HCT116 (cell line): Measurements from ENCODE around the gene SF1.

Experiments used
- CTCF ChIP-seq, 3 experiments: fragments of 200-600 bp in 1 of 3; sonication (generic) in 1 of 3; IDR thresholded peaks in 2 of 3; conservative IDR thresholded peaks in 1 of 3; 2 replicates each; pipeline ENCODE4 v1.5.1; 2012 to 2017; ENCODE audit warnings: low read depth in 2 of 3, low read length in 2 of 3, antibody characterized with exemption in 1 of 3, borderline replicate concordance in 1 of 3, control low read depth in 1 of 3, mild to moderate bottlenecking in 1 of 3, mixed read lengths in 1 of 3, mixed run types in 1 of 3, moderate library complexity in 1 of 3; ENCODE audit not compliant: insufficient read depth in 1 of 3
- EZH2 ChIP-seq: fragments of 200-600 bp; sonication (generic); IDR thresholded peaks from 2 replicates; pipeline ENCODE4 v1.6.1; 2017; ENCODE audit warnings: antibody characterized with exemption, mixed run types
- SIN3A ChIP-seq: IDR thresholded peaks from 2 replicates; pipeline ENCODE4 v1.6.1; 2012; ENCODE audit warnings: low read depth

- TF ChIP-seq SIN3A: no peak
- no peak for TF ChIP-seq EZH2
- TF ChIP-seq CTCF (IDR thresholded peaks at IDR 0.05 in 2 of 3, conservative IDR thresholded peaks at IDR 0.05 in 1 of 3; ENCODE audit: borderline replicate concordance in 1 of 3, insufficient read depth in 1 of 3, low read depth in 2 of 3, low read length in 2 of 3): no peak
Observed at GRCh38 chr11:64792482-64792881, 14.1 kb upstream of the SF1 start.
